Neutrophil (primary cell): ENCODE results near the gene PREX1.

Experiments
- H3K27ac ChIP-seq: fragments of 200-600 bp; sonication (generic); 2 replicates; pipeline ENCODE4 v1.5.1; 2016; ENCODE audit warnings: mild to moderate bottlenecking, moderate library complexity
- H3K27me3 ChIP-seq: fragments of 200-600 bp; sonication (generic); 2 replicates; pipeline ENCODE4 v1.6.0; 2016; ENCODE audit warnings: mild to moderate bottlenecking
- H3K36me3 ChIP-seq: fragments of 200-600 bp; sonication (generic); 2 replicates; pipeline ENCODE4 v1.5.1; 2017
- H3K4me1 ChIP-seq, 2 experiments: fragments of 200-600 bp in 1 of 2; sonication (generic) in 1 of 2; 1 replicate in 1 of 2; 2 replicates in 1 of 2; pipeline versions ENCODE4 v1.5.1 to v1.6.1; 2013 to 2016; ENCODE audit warnings: low read depth in 1 of 2, low read length in 1 of 2, mild to moderate bottlenecking in 1 of 2, moderate library complexity in 1 of 2; ENCODE audit not compliant: control insufficient read depth in 1 of 2, insufficient read depth in 1 of 2
- H3K4me3 ChIP-seq, 2 experiments: fragments of 200-600 bp in 1 of 2; sonication (generic) in 1 of 2; 1 replicate in 1 of 2; 2 replicates in 1 of 2; pipeline ENCODE4 v1.5.1; 2013 to 2016; ENCODE audit warnings: low read depth in 1 of 2, low read length in 1 of 2, mild to moderate bottlenecking in 1 of 2, moderate library complexity in 1 of 2
- H3K9me3 ChIP-seq: fragments of 200-600 bp; sonication (generic); 2 replicates; pipeline ENCODE4 v1.5.1; 2016
- TF ChIP-seq, protein P1 (sequence below): fragments of 200-600 bp; sonication (generic); IDR thresholded peaks from 2 replicates; pipeline ENCODE4 v1.5.1; 2016; ENCODE audit warnings: antibody characterized with exemption

PREX1 gene

DNA sequence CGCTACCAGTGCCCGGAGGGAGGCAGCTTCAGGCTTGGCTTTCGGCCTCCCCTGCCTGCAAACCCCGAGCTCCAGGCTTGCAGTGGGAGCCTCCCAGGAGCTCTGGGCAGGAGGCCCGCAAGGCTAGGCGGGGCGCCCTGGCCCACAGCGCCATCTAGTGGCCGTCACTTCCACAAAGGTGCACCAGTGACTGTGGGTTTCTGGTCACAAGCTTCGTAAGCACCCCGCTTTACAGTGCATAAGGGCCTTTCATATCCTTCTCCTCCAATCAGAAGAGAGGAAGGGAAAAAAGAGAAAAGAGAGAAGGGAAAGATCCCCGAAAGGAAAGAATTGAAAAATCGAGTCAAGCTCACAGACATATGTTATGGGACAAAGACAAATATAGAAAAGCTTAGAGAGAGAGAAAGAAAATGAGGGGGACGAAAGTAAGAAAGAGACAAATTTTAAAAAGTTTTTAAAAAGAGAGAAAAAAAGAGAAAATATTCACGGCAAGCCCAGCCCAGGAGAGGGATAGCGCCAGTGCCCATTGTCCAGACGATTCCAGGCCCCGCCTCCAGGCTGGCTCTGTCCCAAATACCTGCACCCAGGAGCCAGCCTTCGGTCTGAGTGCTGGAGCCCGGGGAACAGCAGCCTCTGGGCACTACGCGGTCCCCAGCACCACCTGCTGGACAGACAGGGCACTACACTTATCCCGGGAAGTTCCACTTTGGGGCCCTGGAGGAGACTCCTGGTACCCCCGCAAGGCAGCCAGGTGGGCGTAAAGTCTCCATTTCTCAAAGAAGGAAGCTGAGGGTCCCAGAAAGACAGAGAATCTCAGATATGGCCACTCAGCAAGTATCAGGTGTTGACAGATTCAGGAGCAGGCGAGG lies 207.1 kb downstream of the PREX1 start:
- Histone ChIP-seq H3K27me3 (peaks cover 9% of the 10 kb centered on the region), H3K36me3 (peaks cover 47% of the 10 kb centered on the region), H3K4me3 (no peak overlapping the region), H3K27ac (no peak overlapping the region), H3K4me1 (peaks cover 8 to 11% of the 10 kb centered on the region in 2 experiments), H3K9me3 (no peaks in the 10 kb centered on the region)
- TF ChIP-seq, protein P1, sequence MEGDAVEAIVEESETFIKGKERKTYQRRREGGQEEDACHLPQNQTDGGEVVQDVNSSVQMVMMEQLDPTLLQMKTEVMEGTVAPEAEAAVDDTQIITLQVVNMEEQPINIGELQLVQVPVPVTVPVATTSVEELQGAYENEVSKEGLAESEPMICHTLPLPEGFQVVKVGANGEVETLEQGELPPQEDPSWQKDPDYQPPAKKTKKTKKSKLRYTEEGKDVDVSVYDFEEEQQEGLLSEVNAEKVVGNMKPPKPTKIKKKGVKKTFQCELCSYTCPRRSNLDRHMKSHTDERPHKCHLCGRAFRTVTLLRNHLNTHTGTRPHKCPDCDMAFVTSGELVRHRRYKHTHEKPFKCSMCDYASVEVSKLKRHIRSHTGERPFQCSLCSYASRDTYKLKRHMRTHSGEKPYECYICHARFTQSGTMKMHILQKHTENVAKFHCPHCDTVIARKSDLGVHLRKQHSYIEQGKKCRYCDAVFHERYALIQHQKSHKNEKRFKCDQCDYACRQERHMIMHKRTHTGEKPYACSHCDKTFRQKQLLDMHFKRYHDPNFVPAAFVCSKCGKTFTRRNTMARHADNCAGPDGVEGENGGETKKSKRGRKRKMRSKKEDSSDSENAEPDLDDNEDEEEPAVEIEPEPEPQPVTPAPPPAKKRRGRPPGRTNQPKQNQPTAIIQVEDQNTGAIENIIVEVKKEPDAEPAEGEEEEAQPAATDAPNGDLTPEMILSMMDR: peak; percentile 77

DNA sequence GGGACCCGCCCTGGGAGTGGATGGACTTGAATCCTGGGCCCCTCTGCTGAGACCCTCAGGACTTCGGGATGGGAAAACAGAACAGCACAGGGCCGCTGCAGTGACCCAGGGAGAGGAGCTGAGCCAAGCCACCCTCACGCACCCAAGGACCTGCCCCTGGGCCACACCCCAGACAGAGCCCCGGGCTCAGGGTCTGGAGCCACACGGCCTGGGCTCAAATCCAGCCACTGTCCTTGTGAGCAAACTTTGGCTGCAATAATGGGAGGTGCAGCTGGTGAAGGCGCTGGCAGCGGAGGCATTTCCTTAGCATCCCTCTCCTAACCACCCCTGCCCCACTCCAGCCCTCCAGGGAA lies 207.7 kb downstream of the PREX1 start:
- Histone ChIP-seq H3K4me1 (peaks cover 8 to 11% of the 10 kb centered on the region in 2 experiments), H3K27me3 (peaks cover 9% of the 10 kb centered on the region), H3K4me3 (no peak overlapping the region), H3K9me3 (no peaks in the 10 kb centered on the region), H3K36me3 (peaks cover 41% of the 10 kb centered on the region), H3K27ac (no peak overlapping the region)
- TF ChIP-seq, protein P1: no peak

DNA sequence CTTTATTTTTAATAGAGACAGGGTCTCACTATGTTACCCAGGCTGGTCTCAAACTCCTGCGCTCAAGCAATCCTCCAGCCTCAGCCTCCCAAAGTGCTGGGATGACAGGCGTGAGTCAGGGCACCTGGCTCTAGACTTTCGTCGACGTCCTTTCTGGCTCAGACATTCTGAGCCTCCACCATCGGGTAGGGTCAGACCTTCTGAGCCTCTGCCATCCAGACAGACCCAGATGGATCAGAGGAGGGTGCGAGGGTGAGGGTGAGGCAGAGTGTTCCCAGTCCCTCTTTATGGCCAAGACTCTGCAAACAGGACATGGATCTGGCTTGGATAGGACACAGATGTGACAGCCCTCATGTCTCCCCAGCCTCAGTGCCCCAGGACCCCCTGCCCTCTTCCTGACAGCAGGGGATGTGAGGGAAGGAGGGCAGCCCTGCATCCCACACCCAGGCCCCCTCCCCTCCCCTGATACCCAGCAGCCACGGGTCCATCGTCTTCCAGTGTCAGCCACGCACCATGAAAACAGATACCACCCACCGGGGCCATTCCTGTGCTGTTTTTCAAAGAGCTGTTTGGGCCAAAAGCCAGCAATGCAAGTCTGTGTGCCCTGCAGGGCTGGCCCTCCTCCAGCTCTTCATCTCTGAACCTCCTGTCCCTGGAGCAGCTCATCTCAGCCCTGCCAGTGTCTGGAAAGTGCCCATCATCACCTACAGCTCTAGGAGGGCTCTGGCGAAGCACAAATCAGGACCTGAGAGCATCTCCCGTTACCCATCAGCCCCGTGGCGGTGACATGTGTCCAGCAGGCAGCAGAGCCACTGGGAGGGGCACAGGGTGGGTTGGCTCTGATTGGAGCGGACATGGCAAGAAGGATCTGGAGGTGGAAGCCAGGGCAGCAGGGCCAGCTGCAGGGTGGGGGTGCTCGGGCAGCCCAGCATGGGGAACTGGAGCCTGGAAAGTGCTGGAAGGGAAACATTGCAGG lies 208.4 kb downstream of the PREX1 start:
- Histone ChIP-seq H3K4me3 (no peak overlapping the region), H3K9me3 (no peaks in the 10 kb centered on the region), H3K36me3 (peaks cover 34% of the 10 kb centered on the region), H3K4me1 (peaks cover 8 to 11% of the 10 kb centered on the region in 2 experiments), H3K27ac (no peak overlapping the region), H3K27me3 (peaks cover 9% of the 10 kb centered on the region)
- TF ChIP-seq, protein P1: no peak

DNA sequence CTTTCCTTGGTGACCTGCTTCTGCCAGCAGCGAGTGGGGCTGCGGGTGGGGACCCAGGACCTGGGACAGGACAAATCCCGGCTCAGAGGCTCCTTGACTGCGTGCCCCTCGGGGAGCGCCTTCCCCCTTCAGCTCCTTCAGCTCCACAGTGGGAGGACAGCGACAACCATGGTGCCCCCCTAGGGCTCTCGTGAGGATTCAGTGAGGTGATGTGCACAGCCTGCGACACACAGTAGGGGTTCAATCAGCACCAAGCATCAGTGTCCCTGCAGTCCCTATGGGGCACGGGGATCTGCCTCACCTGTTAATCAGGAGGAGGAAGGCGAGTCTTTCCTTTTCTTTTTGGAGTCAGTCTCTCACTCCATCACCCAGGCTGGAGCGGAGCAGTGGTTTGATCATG lies 209.2 kb downstream of the PREX1 start:
- TF ChIP-seq, protein P1: no peak
- Histone ChIP-seq H3K36me3 (peaks cover 26% of the 10 kb centered on the region), H3K27ac (no peak overlapping the region), H3K9me3 (no peaks in the 10 kb centered on the region), H3K4me1 (peaks cover 8 to 11% of the 10 kb centered on the region in 2 experiments), H3K4me3 (no peak overlapping the region), H3K27me3 (peaks cover 14% of the 10 kb centered on the region)

DNA sequence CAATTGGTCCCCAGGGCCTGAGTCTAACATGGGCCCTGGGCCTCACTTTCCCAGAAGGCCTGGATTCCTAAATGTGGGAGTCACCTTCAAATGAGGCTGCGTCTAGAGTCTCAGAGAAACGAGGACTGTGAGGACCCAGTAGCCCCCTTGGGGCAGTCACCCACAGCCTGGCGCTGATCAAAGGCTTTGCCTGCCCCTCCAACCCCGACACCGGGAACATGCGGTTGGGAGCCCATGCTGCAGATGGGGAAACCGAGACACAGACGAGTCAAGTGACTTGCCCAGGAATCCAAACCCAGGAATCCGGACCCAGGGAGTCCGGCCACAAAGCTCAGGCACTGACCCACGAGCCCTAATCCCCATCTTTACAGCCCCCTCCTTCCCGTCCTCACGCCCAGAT lies 209.7 kb downstream of the PREX1 start:
- Histone ChIP-seq H3K36me3 (peaks cover 21% of the 10 kb centered on the region), H3K9me3 (no peaks in the 10 kb centered on the region), H3K27me3 (peaks cover 17% of the 10 kb centered on the region)

More for the DNA sequence above, 209.7 kb downstream of the PREX1 start:
- Histone ChIP-seq H3K4me1 (peaks cover 8 to 11% of the 10 kb centered on the region in 2 experiments), H3K27ac (no peak overlapping the region), H3K4me3 (no peak overlapping the region)
- TF ChIP-seq, protein P1: no peak
